Measurements from ENCODE around the gene NSUN5. TPM values are rescaled to one million over a fixed set of nuclear protein-coding genes. Genes with fewer than 3 reads are reported as not detected.
"Not testable (repeated sequence)": the region's sequence is repeated elsewhere in the genome, so short reads cannot be mapped to it uniquely, and the experiment has no call there.

Gene NSUN5
- total RNA-seq, 4 donors from 2014 or later, result 31.4 to 39.7 (median 35.0) TPM

GRCh38 chr7:73316521-73316920 is 7.9 kb upstream of the NSUN5 start:
- DNase-seq (ENCODE audit: low spot score in 2 of 2), result no peak
- WGBS, 2 donors, result 88 to 90% methylated on average over 9 of the region's 9 CpGs
- no peak overlapping the region for H3K4me3 ChIP-seq (ENCODE audit: low read depth, poor library complexity, severe bottlenecking)
- no peak for TF ChIP-seq CTCF (IDR thresholded peaks at IDR 0.05)
- no peak for TF ChIP-seq POLR2A (IDR thresholded peaks at IDR 0.05)
- intact Hi-C loops (cut with DNase I; ENCODE audit: low total_unique reads), result no loop called here

GRCh38 chr7:73314271-73314670 is 5.6 kb upstream of the NSUN5 start:
- intact Hi-C loops (cut with DNase I; ENCODE audit: low total_unique reads), result no loop called here
- WGBS, 2 donors, result 79% methylated on average over 5 of the region's 5 CpGs
- TF ChIP-seq POLR2A (IDR thresholded peaks at IDR 0.05) (no peak), CTCF (IDR thresholded peaks at IDR 0.05) (no peak)
- no peak overlapping the region for H3K4me3 ChIP-seq (ENCODE audit: low read depth, poor library complexity, severe bottlenecking)
- DNase-seq (ENCODE audit: low spot score in 2 of 2), result no peak

GRCh38 chr7:73313521-73313906 is 4.9 kb upstream of the NSUN5 start:
- WGBS, 2 donors, result 62 to 83% methylated on average over 4 of the region's 4 CpGs
- DNase-seq (ENCODE audit: low spot score in 2 of 2), result no peak
- H3K4me3 ChIP-seq (ENCODE audit: low read depth, poor library complexity, severe bottlenecking), result no peak overlapping the region
- intact Hi-C loops (cut with DNase I; ENCODE audit: low total_unique reads), result no loop called here
- TF ChIP-seq CTCF (IDR thresholded peaks at IDR 0.05) (no peak), POLR2A (IDR thresholded peaks at IDR 0.05) (no peak)

GRCh38 chr7:73312831-73313520 is 4.3 kb upstream of the NSUN5 start:
- H3K4me3 ChIP-seq (ENCODE audit: low read depth, poor library complexity, severe bottlenecking), result no peak overlapping the region
- TF ChIP-seq POLR2A (IDR thresholded peaks at IDR 0.05) (no peak), CTCF (IDR thresholded peaks at IDR 0.05) (no peak)
- no peak for DNase-seq (ENCODE audit: low spot score in 2 of 2)
- WGBS, 2 donors, result 88 to 93% methylated on average over 42 of the region's 48 CpGs
- intact Hi-C loops (cut with DNase I; ENCODE audit: low total_unique reads), result no loop called here

GRCh38 chr7:73311421-73311820 is 2.8 kb upstream of the NSUN5 start:
- intact Hi-C loops (cut with DNase I; ENCODE audit: low total_unique reads); DNase-seq (ENCODE audit: low spot score in 2 of 2); H3K4me3 ChIP-seq (ENCODE audit: low read depth, poor library complexity, severe bottlenecking): not testable (repeated sequence)
- 77 to 84% methylated on average over 5 to 7 of the region's 7 CpGs for WGBS, 2 donors

- peak overlapping the region; percentile 68 for H3K4me3 ChIP-seq (ENCODE audit: low read depth, poor library complexity, severe bottlenecking)
- no peak for DNase-seq (ENCODE audit: low spot score in 2 of 2)
- intact Hi-C loops (cut with DNase I; ENCODE audit: low total_unique reads), result no loop called here
- 17 to 19% methylated on average over 24 to 34 of the region's 43 CpGs for WGBS, 2 donors
- TF ChIP-seq POLR2A (IDR thresholded peaks at IDR 0.05) (no peak), CTCF (IDR thresholded peaks at IDR 0.05) (no peak)
Measured at GRCh38 chr7:73308074-73308664, 457 bp downstream of the NSUN5 start.

Data from lower leg skin (tissue), 4 donors.